HG03280 (cell line): ENCODE measurements around the gene ARHGAP15.

Source experiments
- ATAC-seq: cut with Tn5 transposase; IDR thresholded peaks from one replicate; pipeline ENCODE4 v1.9.1; 2021; ENCODE audit warnings: mild to moderate bottlenecking, moderate library complexity; ENCODE audit not compliant: unreplicated experiment

The ARHGAP15 gene

GRCh38 chr2:143392358-143392757 lies 263.1 kb downstream of the ARHGAP15 start:
- ATAC-seq: no peak

DNA sequence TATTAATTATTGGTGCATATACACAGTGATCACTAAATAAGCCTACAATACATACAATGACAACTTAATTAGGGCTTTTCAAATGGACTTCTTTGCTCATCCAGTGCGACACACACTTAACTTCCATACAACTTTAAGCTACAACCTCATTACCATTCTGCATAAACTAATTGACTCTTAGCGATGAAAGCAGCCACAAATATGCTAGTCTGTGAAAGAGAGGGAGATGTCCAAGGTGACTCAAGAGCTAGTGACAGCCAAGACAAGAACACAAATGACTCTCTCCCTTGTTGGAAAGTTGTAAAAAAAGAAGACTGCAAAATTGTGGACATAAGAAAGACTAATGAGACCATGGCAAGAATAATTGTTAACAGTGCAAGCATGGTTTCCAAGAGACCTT lies 264.8 kb downstream of the ARHGAP15 start:
- no peak for ATAC-seq

- peak; percentile 74 for ATAC-seq
Measured at GRCh38 chr2:143397884-143398614, 268.8 kb downstream of the ARHGAP15 start.

DNA sequence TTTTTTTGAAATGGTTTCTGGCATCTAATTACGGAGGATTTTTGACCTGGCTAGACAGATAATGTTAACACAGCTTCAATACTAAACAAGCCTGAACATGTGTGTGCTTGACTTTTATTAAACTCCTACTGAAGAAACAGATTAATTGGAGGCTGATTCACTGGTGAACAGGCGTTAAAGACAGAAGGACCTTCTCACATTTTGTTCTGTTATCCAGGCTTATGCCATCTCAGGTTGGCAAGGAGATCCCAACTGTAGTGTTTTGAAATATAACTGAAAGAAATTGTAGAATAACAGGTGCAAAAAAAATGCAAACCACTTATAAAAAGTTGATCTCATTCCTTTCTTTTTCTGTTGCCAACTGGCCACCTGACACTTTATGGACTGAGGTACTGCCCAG lies 269.6 kb downstream of the ARHGAP15 start:
- ATAC-seq: no peak

- no peak for ATAC-seq
Measured at GRCh38 chr2:143399631-143400069, 270.4 kb downstream of the ARHGAP15 start.

- no peak for ATAC-seq
Measured at GRCh38 chr2:143401861-143402260, 272.6 kb downstream of the ARHGAP15 start.

DNA sequence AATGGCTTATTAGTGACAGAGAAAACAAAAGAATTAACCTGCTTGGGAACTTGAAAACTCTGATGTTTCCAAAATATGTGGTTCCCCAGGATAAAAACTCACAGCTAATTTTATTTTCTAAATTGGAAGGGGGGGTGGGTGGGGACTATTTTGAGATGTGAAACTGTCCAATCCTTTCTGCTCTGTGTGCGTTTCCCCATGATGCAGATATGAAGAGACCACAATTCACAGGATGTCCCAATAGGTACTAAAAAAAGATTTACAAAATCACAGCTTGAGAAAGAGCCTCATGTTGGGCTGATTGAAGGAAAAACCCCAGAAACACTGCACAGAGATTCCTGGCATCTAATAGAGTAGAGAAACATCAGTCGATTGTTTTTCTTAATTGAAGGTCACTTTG lies 273.2 kb downstream of the ARHGAP15 start:
- ATAC-seq: no peak

- ATAC-seq: no peak
Measured at GRCh38 chr2:143410082-143410897, 281.1 kb downstream of the ARHGAP15 start.

DNA sequence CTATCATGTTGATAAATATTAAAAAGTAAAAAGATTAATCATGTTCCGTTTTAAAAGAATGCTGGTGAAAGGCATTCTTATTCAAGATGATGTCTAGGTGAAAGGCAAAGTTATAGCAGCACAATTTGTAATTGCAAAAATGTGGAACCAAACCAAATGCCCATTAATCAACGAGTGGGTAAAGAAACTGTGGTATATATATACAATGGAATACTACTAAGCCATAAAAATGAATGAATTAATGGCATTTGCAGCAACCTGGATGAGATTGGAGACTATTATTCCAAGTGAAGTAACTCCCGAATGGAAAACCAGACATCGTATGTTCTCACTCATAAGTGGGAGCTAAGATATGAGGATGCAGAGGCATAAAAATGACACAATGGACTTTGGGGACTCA lies 286.4 kb downstream of the ARHGAP15 start:
- ATAC-seq: no peak

DNA sequence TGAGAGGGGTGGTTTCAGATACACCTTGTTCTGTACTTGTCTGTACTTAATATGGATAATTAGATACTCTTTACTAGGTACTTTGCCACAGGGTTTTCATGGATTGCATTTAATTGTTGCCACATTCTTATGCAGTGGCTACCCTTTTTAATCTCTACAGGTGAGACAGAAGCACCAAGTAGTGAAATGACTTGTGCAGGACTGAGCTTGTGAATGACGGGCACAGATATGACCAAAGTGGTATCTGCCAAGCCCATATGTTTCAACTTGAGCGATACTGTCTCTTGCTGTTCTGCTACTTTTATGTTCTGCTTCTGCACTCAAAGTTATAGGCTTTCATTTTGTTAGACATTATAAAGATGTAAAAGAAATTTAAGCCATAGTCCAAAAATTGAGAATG lies 288.2 kb downstream of the ARHGAP15 start:
- no peak for ATAC-seq

GRCh38 chr2:143420313-143420712 lies 291.1 kb downstream of the ARHGAP15 start:
- ATAC-seq: no peak

- ATAC-seq: no peak
Measured at GRCh38 chr2:143422681-143423080, 293.5 kb downstream of the ARHGAP15 start.

DNA sequence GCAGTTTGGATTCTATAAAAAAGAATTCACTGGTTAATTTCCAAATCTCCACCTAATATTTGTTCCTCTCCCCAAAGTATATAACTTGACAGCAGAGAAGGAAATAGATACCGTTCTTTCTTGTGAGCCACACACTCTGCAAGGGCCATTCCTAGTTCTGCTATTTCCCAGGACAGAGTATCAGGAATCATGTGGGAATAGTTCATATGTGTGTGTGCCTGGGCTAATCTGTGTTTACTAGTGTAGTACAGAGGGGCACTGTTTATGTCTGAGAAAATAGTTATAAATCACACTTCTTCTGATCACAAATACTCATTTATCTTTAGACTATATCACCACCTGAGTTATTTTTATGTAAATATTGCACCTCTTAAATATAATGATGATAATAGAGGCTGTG lies 296.7 kb downstream of the ARHGAP15 start:
- no peak for ATAC-seq

GRCh38 chr2:143426296-143426695 lies 297.1 kb downstream of the ARHGAP15 start:
- ATAC-seq: no peak

DNA sequence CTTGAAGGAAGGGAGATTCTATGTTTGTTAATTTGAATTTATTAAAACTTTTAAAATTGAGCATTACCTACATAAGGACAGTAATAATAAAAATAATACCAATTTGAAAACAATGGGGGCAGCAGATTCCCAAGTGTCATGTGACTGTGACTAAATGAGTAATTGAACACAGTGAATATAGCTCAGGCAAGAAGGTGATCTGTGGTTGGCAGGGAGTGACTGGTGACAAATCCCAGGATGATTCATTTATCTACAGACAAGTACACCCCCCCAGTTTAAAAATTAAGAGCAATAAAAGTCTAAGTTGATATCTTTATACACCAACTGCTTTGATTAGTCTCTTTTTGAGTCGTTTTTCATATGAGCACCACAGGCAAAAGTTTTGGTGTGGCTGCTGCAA lies 299.5 kb downstream of the ARHGAP15 start:
- ATAC-seq: no peak

- ATAC-seq: no peak
Measured at GRCh38 chr2:143429932-143430679, 300.9 kb downstream of the ARHGAP15 start.

GRCh38 chr2:143431316-143431715 lies 302.1 kb downstream of the ARHGAP15 start:
- ATAC-seq: no peak

GRCh38 chr2:143433251-143433650 lies 304.0 kb downstream of the ARHGAP15 start:
- ATAC-seq: no peak

GRCh38 chr2:143433840-143434239 lies 304.6 kb downstream of the ARHGAP15 start:
- ATAC-seq: no peak

GRCh38 chr2:143434445-143434844 lies 305.2 kb downstream of the ARHGAP15 start:
- ATAC-seq: no peak

DNA sequence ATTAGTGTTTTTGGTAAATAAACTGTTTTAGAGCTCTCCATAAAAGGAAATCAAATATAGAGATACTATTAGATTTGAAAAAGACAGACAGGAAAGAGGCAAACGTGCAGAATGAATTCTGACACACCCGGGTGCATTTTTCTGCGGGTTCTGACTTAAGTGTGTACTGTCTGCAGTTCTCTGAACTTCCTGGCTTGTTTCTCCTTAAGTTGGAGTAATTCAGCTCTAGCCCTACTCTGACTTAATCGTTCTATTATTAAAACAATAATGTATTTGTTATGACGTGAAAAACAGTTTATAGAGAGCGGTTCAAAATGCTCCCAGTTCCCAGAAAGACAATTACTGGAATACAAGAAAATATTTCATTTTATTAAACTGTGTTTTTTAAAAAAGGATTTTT lies 305.9 kb downstream of the ARHGAP15 start:
- ATAC-seq: no peak

GRCh38 chr2:143436951-143437350 lies 307.7 kb downstream of the ARHGAP15 start:
- no peak for ATAC-seq
